HTR-8/SVneo (cell line): ENCODE measurements around the gene TMEM86B.
"Not testable (repeated sequence)": the region's sequence is repeated elsewhere in the genome, so short reads cannot be mapped to it uniquely, and the experiment has no call there.

Experiments used
- DNase-seq: peaks from one replicate; pipeline ENCODE4 v3.0.0; 2011; ENCODE audit warnings: low spot score, mixed read lengths; ENCODE audit not compliant: insufficient read length
- FAIRE-seq: peaks from 2 replicates; lab custom pipeline; 2011; peaks lifted over from hg19 to GRCh38; lab: Jason Lieb, UNC

Gene TMEM86B

GRCh38 chr19:55224679-55225414, 3.7 kb downstream of the TMEM86B start:
- not testable (repeated sequence) for FAIRE-seq, DNase-seq

GRCh38 chr19:55224038-55224665, 4.4 kb downstream of the TMEM86B start:
- FAIRE-seq (no peak), DNase-seq (no peak)

GRCh38 chr19:55223291-55224037, 5.1 kb downstream of the TMEM86B start:
- FAIRE-seq (peak; percentile 75), DNase-seq (no peak)

- FAIRE-seq: no peak
- DNase-seq: no peak
Observed at GRCh38 chr19:55220525-55220924, 8.0 kb downstream of the TMEM86B start.

- peak; percentile 97 for DNase-seq
- peak; percentile 57 for FAIRE-seq
Observed at GRCh38 chr19:55216461-55217198, 11.9 kb downstream of the TMEM86B start.

GRCh38 chr19:55213547-55213946, 15.0 kb downstream of the TMEM86B start:
- no peak for DNase-seq
- FAIRE-seq: no peak

GRCh38 chr19:55212447-55212846, 16.1 kb downstream of the TMEM86B start:
- DNase-seq (peak; percentile 33), FAIRE-seq (no peak)

GRCh38 chr19:55209693-55210472, 18.7 kb downstream of the TMEM86B start:
- no peak for FAIRE-seq

GRCh38 chr19:55208880-55209692, 19.5 kb downstream of the TMEM86B start, which contains the start of gene PTPRH:
TSS of gene PTPRH (minus strand) at chr19:55209501. CDS start at chr19:55209433, 68 bp downstream.
- DNase-seq (no peak), FAIRE-seq (no peak)

More at GRCh38 chr19:55209693-55210472, 18.7 kb downstream of the TMEM86B start:
- peak; percentile 53 for DNase-seq

- FAIRE-seq (no peak), DNase-seq (peak; percentile 96)
Observed at GRCh38 chr19:55206664-55207500, 21.7 kb downstream of the TMEM86B start.

- FAIRE-seq, DNase-seq: not testable (repeated sequence)
Observed at GRCh38 chr19:55202199-55202598, 26.4 kb downstream of the TMEM86B start.

GRCh38 chr19:55199620-55200204, 28.9 kb downstream of the TMEM86B start:
- FAIRE-seq (no peak), DNase-seq (no peak)

- FAIRE-seq (no peak), DNase-seq (no peak)
Observed at GRCh38 chr19:55198651-55199050, 29.9 kb downstream of the TMEM86B start.

- FAIRE-seq (no peak), DNase-seq (no peak)
Observed at GRCh38 chr19:55197528-55197927, 31.0 kb downstream of the TMEM86B start.

GRCh38 chr19:55196803-55197202, 31.8 kb downstream of the TMEM86B start:
- FAIRE-seq (no peak), DNase-seq (no peak)

- FAIRE-seq (no peak), DNase-seq (no peak)
Observed at GRCh38 chr19:55193481-55193880, 35.1 kb downstream of the TMEM86B start.

- peak; percentile 96 for DNase-seq
- FAIRE-seq: peak; percentile 95
Observed at GRCh38 chr19:55189403-55189835, 39.1 kb downstream of the TMEM86B start.
